NCI-H1694 treated with DMSO at 0.1 percent for 48 hours (cell line): ENCODE data around the gene SLC25A39.

Source experiments
- DNase-seq: peaks from one replicate; lab custom pipeline; 2025; lab: John Stamatoyannopoulos, UW

The SLC25A39 gene

GRCh38 chr17:44312396-44313104 lies 12.1 kb downstream of the SLC25A39 start:
- no peak for DNase-seq

DNA sequence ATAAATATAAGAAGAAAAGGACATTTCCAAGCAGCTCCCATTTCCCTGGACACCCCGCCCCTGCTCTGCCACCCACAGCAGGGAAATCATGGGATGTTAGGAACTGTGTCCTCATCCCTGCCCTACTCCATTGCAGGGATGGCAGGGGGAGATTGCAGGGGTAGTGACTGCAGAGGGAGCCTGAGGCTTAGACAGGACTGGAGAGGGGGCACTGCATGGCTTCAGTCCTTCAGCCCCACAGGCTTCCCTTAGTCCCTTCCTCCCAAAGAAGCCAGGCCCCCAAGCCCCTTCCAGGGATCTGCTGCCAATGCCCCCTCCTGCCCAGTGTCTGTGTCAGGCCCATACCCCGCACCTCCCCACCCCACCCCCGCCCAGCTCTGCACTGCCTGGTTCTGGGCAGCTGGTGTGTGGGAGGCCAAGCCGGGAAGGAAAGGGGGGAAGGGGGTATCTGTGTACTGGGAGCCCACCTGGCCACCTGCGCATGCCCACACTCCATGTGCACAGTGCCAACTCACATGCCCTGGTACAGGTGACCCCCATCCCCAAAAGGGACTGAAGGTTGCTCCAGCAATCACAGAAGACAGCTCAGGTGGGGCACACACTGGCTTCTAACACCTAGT lies 13.0 kb downstream of the SLC25A39 start:
- DNase-seq = no peak

DNA sequence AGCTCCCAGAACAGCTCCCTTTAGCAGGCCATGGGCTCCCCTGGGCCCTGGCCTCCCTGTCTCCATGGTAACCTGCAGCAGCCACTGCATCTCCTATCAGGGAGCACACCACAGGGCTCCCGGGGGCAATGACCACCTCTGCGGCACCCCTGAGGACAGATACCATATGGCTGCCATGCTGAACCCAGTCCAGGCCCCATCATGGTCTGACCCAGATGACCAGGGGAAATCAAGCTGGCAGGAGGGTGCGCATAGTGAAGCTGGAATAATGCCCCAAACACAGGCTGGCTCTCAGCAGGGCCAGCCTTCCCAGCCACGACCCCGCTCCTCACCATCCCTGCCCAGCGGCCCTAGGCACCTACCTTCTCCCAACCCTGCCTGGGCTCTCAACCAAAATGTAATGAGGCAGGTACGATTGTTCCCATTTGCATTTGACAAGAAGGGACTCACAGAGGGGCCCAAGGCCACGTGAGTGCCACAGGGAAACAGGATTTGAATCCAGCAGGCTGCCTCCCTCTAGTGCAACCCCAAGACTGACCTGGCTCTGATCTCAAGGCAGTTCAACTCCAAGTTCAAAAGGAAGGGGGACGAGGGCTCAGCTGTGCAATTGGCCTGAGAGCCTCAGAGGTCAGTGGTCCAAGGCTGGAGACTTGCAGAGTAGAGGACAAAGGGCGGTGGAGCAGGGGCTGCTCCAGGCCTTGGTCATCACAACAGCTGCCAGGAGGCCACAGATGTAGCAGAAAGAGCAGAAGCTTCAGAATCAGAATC lies 13.8 kb downstream of the SLC25A39 start:
- no peak for DNase-seq

- no peak for DNase-seq
Measured at GRCh38 chr17:44310188-44310587, 14.4 kb downstream of the SLC25A39 start.

- DNase-seq = no peak
Measured at GRCh38 chr17:44309472-44309871, 15.2 kb downstream of the SLC25A39 start.

DNA sequence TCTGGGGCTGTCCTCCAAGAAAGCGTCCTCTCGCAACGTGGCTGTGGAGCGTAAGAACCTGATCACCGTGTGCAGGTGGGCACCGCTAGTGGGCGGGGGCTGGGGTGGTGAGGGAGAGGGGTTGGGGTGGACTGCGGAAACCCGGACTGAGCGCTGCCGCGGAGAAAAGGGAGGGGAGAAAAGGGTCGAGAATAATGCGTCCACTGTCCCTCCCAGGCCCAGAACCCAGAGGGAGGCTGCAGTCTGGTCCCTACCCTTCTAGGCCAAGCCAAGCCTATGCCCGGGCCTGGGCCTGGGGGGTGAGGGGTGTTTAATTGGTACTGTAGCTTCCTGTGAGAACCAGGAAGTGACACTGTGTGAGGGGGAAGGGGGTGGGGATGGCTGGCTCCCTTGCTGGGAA lies 15.8 kb downstream of the SLC25A39 start:
- no peak for DNase-seq

DNA sequence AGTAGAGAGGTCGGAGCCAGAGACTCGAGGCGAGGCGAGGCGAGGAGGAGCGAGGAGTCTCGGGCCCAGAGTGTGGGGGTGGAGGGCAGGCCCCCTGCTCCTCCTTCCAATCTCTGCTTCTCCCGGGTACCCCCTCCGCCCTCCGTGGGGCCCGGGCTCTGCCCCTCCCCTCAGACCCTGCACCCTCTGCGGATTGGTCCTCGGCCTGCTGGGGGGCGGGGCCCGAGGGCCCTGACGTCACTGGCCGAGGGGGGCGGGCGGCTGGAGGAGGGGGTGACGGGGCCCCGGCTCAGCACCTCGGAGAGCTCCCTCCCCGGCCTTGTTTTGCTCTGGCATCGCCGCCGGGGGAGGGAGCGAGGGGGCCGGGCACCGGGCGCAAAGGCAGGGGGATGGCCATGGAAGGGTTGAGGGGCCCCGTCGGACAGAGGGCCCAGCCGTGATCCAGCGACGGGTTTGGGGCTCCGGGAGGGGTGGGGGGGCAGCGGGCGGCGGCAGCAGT lies 16.3 kb downstream of the SLC25A39 start, which contains the start of gene RUNDC3A:
Gene RUNDC3A (plus strand): TSS at position 282 of the 499 bp plus-strand sequence. CDS start 232 bp downstream, outside the sequence.
- peak; percentile 89 for DNase-seq

- DNase-seq = peak; percentile 89
Measured at GRCh38 chr17:44307387-44308186, 17.0 kb downstream of the SLC25A39 start.

DNA sequence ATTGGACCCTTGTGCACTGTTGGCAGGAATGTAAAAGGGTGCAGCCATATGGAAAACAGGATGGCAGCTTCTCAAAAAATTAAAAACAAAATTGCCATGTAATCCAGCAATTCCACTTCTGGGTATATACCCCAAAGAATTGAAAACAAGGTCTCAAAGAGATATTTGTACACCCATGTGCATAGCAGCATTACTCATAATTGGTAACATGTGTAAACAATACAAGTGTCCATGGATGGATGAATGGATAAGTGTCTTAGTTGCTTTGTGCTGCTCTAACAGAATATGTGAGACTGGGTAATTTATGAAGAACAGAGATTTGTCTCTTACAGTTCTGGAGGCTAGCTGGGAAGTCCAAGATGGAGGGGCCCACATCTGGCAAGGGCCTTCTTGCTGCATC lies 20.0 kb downstream of the SLC25A39 start:
- peak; percentile 32 for DNase-seq

DNA sequence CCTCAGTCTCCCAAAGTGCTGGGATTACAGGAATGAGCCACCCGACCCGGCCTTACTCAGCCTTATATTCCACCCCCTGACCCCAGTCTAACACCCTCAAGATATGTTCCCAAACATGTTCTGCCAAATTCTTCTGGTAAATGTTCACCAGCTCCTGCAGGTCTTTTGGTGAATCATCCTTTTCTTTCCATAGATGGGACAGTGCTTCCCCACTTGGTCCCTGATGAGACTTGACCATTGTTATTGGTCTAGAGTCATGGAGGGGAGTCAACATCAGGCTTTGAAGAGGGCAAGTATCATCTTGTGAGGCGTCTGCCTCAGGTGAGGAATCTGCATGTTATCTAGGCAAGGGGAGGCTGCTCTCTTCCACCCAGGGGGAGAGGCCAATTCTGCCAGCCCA lies 26.6 kb downstream of the SLC25A39 start:
- no peak for DNase-seq

- DNase-seq = no peak
Measured at GRCh38 chr17:44293509-44294226, 31.0 kb downstream of the SLC25A39 start.

GRCh38 chr17:44287651-44288050 lies 37.0 kb downstream of the SLC25A39 start:
- no peak for DNase-seq

DNA sequence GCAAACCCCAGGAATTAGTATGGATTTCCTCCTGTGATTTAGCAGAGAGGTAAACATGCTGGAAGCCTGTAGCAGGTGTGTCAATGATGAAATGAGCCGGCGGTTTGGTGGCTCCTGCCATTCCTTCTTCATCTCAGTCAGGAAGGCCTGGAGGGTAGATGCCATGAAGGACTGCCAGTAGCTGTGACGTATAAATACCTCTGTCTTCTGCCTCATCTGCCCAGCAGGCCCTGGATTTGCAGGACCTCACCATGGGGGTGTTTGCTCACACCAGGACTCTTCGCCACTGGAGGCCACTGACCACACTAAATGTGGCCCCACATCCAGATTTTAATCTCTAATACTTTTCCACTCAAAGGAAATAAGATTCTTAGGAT lies 40.6 kb downstream of the SLC25A39 start:
- no peak for DNase-seq

GRCh38 chr17:44283344-44284023 lies 41.1 kb downstream of the SLC25A39 start:
- DNase-seq = no peak

- DNase-seq = no peak
Measured at GRCh38 chr17:44282264-44282663, 42.4 kb downstream of the SLC25A39 start.

DNA sequence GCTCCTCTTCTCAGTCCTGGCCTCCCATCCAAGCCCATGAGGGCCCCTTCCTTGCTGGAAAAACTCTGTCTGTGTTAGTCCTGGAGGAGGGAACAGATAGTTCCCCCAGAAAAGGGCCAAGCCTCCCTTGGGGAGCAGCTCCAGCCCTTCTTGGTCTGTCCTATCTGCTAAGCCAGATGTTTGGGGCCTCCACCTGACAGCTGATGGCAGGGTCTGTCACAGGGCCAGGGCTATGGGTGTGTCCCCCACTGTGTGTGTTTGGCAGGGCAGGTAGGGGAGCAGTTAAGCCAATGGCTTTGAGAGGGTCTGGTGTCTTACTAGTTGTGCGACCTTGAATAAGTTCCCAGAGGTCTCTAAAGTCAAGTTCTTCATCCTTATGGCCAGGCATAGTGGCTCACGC lies 43.1 kb downstream of the SLC25A39 start:
- DNase-seq = no peak

DNA sequence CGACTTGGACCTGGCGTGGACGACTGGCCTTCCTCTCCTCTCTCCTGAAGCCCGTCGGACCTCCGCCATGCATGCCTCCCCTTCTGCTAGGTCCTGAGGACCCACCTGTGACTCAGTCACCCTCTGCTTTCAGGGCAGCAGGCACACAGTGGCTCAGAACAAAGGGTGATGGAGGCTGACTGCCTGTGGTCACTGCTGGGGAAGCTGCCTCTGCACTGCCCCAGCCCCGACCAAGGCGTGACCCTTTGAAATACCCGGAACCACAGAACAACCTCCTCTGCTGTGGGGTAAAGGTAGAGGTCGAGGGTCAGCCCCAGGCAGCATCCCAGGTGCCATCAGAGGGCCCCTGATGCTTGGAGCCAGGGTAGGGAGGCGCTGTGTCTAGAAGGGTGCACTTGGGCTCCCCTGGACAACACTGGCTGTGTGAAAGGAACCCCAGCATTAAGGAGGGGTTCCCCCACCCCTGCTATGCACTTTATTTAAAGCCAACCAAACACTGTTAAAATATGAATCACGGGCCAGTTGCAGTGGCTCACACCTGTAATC lies 44.2 kb downstream of the SLC25A39 start:
- DNase-seq = no peak

- no peak for DNase-seq
Measured at GRCh38 chr17:44279666-44280391, 44.8 kb downstream of the SLC25A39 start.

DNA sequence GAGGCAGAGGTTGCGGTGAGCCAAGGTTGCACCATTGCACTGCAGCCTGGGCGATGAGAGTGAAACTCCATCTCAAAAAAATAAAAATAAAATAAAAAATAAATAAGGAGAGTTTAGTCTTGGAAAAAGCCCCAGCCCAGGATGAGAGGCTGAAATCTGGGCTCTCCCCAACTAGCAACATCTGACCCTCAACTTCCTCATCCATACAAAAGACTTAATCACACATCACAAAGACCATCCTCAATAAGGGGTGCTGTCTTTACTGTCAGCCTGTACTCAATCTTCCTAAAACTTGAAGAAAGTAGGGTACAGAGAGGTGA lies 45.3 kb downstream of the SLC25A39 start:
- no peak for DNase-seq

GRCh38 chr17:44277976-44278375 lies 46.6 kb downstream of the SLC25A39 start:
- no peak for DNase-seq
